Stimulated activated CD4-positive, alpha-beta T cell treated with anti-CD3 and anti-CD28 coated beads, Interleukin-2, amount 100 ng/mL, for 4 hours (primary cell): ENCODE data around the gene DIP2C.
"Not testable (repeated sequence)": the region's sequence is repeated elsewhere in the genome, so short reads cannot be mapped to it uniquely, and the experiment has no call there.

ENCODE experiments used
- DNase-seq: peaks from one replicate; pipeline ENCODE4 v3.0.0-alpha.2; 2020; ENCODE audit warnings: low read depth

DIP2C gene

DNA sequence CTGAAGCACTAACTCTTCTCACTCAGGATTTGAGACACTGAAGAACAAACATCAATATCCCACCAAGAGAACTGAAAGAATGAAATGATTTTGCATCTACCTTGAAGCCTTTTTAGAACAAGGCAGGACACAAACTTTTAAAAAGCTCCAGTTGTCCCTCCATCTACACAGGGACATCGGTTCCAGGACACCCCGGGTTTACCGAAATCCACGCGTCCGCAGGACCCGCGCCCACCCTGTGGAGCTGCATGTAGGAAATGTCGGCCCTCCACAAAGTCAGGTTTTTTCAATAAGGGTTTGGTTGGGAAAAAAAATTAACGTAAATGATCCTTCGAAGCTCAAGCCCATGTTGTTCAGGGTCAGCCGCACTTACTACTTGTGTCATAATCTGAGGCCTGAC, 94.0 kb downstream of the DIP2C start:
- no peak for DNase-seq

DNA sequence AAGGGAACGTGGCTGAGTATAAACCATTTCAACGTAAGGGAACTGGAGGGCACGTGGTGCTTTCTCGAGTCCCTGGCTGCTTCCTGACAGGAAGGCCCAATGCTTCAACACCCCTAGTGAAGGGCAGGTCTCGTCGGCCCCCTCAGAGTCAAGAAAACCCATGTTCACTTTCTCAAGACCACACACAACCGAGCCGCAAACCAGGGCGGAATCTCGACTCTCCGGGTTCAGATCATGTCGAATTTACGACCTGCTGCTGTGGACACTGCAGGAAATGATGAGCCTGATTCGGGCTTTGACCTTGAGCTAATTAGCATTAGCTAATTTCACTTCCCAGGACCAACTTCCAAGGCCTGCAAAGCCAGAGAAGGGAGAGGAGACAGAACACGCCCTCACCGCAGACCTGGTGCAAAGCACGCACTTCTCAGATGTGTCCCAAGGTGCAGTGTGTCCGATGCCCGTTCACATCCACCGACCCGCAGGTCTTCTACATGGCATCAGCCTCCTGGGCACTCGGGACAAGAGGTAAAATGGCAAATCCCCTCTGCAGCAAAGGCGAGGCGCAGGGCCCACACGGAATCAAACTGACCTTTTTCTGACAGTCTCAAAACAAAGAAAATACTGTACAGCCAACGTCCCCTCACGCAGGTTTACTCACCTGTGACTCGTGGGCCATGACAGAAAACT, 94.7 kb downstream of the DIP2C start:
- no peak for DNase-seq

DNA sequence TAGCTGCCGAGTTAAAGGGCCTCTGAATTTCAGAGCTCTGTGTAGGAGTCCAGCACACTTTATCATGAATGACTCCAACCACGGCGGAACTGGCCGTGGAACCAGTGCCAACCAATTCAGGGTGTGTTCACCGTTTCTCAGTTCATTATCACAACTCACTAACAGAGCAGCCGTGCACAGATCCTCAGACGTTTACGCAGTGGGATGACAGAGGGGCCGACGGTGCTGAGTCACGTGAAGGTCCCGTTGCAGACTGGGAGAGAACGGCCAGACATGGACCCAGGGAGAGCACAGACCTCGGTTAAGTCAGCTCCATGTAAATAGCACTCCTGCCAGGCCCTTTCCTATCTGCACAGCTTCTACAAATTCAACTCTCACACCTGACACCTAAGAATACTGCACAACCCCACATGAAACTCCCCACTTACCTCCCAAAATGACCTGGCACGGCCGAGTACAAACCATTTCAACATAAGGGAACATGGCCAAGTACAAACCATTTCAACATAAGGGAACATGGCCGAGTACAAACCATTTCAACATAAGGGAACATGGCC, 95.5 kb downstream of the DIP2C start:
- DNase-seq = no peak

DNA sequence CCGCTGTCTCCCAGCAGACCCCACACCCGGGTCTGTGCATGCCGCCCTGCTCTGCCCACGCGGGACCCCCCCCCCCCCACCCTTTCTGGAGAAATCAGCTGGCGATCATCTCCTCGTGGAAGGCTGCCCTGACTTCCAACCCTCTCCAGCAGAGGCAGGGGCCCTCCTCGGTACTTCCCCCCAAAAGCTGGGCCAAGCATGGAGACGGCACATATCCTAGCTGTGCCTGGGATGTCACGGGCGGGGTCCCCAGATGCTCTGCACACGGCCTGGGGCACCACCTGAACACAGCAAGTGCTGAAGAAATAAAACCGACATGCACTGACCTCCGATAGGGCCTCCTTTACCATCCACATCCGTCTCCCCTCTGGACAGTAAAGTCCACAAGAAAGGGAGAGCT, 96.0 kb downstream of the DIP2C start:
- no peak for DNase-seq

GRCh38 chr10:593016-593415, 96.5 kb downstream of the DIP2C start:
- no peak for DNase-seq

DNA sequence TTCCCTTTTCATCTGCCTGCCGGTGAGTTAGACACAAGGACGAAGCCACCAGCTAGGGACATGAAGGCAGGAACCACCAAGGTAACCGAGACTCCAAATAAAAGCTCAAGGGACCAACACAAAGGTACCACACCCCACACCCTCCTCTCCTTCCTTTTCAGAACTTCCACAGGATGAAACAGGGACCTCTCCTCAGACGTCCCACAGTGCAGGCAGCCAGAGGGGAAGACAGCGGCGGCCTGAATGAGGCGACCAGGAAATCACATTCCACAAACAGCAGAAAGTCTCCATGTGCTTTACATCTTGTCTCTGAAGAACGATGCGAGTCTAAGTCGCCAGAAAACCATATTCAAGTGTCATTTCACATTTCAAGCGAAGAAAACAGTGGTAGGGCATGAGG, 97.8 kb downstream of the DIP2C start:
- DNase-seq = no peak

DNA sequence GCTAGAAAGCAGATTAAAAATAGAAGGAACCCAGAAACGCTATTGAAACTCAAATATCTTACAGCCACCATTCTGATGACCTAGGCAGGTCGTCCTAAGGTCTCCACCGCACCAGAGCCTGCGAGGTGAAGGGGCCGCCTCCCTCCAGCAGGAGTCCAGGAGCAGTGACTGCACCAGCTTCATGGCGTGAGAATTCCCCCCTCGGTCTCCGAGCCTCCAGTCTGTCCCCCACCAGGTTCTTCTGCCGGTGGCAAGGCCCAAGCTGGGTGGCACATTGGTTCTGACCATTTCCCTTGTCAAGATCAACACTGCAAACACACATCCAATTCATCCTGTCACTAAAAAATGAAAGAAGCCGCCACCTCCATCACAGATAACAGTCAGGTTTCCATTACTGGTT, 98.7 kb downstream of the DIP2C start:
- no peak for DNase-seq

GRCh38 chr10:589961-590680, 99.3 kb downstream of the DIP2C start:
- DNase-seq = no peak

GRCh38 chr10:588246-589165, 101.0 kb downstream of the DIP2C start:
- DNase-seq = no peak

GRCh38 chr10:586716-587115, 102.8 kb downstream of the DIP2C start:
- DNase-seq = no peak

DNA sequence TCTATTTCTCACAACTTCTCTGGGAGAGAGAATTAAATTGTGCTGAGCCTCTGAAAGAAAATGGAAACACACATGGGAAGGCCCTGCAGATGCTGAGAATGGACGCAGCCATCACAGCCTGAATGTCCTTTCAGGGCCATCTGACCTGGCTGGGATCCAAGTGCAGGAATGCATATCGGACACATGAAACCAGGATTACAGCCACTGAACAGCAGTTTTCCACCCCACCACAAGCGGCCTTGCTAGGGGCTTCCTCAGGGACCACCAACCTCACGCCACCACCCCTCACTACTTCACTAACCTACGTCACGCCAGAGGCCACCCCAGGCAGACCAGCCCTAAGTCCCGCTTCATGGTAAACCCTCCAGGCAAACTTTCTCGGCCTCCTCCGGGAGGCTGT, 103.3 kb downstream of the DIP2C start:
- DNase-seq = no peak

DNA sequence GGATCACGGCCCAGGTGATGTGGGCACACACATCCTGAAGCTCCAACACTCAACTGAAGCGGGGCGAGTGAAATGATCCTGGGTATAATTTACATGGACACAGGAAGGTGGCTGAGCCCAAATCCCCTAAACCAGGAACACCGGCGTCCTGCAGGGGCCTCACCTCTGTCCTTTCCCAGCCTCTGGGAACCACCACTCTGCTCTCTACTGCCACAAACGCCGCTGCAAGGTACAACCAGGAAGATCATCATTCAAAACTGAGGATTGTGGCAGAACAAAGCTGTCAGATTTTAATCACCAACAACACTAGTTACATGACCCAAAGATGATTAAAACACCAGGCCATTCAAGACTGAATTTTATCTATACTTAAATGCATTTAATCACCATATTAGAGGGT, 104.0 kb downstream of the DIP2C start:
- DNase-seq = no peak

DNA sequence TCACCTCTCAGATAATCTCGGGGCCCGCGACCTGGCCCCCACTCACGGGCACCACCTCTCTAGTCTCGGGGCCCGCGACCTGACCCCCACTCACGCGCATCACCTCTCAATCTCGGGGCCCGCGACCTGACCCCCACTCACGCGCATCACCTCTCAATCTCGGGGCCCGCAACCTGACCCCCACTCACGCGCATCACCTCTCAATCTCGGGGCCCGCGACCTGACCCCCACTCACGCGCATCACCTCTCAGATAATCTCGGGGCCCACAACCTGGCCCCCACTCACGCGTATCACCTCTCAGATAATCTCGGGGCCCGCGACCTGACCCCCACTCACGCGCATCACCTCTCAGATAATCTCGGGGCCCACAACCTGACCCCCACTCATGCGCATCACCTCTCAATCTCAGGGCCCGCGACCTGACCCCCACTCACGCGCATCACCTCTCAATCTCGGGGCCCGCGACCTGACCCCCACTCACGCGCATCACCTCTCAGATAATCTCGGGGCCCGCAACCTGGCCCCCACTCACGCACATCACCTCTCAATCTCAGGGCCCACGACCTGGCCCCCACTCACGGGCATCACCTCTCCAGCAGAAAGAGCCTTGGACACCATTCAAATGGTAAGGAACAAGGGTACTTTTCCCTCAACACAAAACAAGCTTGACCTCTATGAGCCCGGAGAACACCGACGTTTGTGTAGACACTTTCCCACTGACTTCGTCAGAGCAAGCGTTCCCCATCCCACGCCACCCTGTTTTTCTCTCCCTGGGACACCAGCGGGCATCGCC, 104.8 kb downstream of the DIP2C start:
- DNase-seq = not testable (repeated sequence)

DNA sequence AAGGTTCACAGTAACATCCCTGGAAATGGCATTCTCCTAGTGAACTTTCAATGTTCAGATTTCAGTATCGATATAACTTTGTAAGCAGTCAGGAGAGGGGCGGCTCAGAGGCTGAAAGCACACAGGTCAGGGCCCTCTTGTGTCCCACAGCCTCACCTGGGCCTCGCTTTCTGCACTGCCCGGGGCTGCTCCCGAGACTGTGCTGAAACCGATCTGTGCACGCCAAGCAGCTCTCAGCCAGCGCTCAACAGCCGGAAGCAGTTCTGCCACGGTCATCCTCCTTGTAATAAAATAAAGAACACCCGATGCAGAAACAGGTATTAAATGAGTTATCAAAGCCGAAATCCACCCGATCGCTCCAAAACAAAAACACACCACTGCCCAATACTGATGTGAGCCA, 106.0 kb downstream of the DIP2C start:
- no peak for DNase-seq

DNA sequence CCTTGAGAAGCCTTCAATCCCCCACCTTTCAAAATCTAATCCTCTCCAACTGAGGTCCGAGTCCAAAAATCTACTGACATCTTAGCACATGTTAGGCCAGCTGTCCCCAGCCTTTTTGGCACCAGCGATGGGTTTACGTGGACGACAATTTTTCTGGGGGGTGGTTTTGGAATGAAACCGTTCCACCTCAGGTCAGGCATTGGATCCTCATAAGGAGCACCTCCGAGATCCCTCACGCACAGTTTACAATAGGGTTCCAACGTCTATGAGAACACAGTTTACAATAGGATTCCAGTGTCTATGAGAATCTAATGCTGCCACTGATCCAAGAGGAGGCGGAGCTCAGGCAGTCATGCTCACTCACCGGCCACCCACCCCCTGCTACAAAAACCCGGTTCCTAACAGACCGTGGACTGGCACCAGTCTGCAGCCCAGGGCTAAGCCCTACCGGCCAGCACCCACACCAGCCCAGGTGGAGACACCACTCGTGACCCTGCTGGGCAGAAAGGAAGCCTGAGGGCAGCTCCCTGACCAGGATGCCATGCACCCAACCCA, 107.6 kb downstream of the DIP2C start:
- no peak for DNase-seq

DNA sequence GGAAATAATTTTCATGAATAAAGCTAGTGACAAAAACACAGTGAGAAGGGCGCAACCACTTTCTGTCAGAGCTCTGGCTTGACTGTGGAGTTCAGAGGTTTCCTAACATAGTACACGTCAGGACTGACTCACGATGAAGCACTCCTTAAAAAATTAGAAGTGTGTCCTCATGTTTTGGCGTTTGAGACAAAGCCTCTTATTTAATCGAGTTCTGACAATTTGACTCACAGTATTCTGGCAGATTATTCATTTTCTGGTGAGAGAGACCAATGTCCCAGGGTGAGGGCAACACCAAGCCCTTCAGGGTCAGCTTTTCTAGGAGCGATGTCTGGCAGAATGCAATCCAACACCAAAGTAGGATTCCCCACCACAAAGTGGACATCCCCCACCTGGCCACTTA, 108.7 kb downstream of the DIP2C start:
- no peak for DNase-seq

DNA sequence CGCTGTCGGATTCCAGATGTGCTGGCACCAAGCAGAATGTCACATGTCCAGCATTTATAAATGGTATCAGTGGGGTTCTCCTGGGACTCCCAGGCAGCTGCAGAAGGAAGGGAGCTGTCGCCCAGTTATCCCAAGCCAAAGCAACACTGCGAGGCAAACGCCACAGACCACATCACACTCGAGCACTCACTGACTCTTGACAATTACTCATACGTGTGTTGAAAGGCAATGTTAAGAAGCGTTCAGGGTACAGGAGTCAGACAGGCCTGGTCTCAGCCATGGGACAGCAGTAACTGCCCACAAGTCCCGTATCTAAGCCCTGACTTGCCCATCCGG, 113.4 kb downstream of the DIP2C start:
- DNase-seq = no peak

DNA sequence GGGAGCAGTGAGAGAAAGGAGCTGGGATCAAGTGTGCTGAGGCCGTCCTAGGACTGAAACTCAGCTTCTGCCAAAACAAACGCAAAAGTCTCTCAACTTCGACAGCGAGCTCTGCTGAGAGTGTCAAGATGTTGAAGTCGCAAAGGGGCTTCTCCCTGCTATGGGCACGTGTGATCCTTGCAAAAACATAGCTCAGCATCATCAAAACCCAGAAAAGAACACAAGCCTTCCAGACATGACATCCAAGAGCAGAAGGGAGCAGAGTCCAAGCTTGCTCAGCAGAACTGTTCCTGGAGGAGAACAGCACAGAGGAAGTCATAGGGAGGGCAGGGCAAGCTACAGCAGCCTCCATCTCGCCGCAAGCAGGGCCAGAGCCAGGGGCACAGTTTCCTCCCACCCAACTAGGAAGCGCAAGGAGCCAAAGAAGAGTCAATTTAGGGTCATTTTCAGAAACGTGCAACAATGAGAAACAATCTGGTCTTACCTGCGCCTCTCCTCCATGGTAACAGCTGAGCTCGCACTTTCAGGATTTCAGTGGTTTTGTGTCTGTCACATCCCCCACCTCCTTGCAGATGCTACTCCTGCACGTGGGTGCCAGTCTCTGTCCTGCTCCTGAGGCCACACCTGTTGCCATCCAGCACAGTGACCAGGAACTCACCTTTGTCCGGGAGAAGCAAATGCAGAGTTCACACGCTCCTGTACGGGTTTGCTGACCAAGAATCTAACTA, 113.9 kb downstream of the DIP2C start:
- no peak for DNase-seq

GRCh38 chr10:572696-573095, 116.8 kb downstream of the DIP2C start:
- no peak for DNase-seq

GRCh38 chr10:571688-572451, 117.6 kb downstream of the DIP2C start:
- no peak for DNase-seq
